Stimulated activated CD4-positive, alpha-beta T cell treated with anti-CD3 and anti-CD28 coated beads, Interleukin-2, amount 100 ng/mL, for 48 hours (primary cell): ENCODE results near the gene DYNC2I2.
A peak's percentile ranks its signal among the peaks of the same experiment; 100 is the strongest.
"Not testable (repeated sequence)": the region's sequence is repeated elsewhere in the genome, so short reads cannot be mapped to it uniquely, and the experiment has no call there.

Source experiments
- DNase-seq, 2 donors: peaks; one replicate each; pipeline ENCODE4 v3.0.0-alpha.2; 2020

Gene DYNC2I2

GRCh38 chr9:128656416-128657343 lies at the start of gene DYNC2I2:
Gene DYNC2I2 (minus strand): TSS chr9:128656847. CDS start chr9:128656726, 121 bp downstream.
- DNase-seq: peak; percentile 95 to 96

- DNase-seq: no peak
Measured at GRCh38 chr9:128706045-128706444, 49.4 kb upstream of the DYNC2I2 start.

GRCh38 chr9:128705051-128705965 lies 48.7 kb upstream of the DYNC2I2 start:
- DNase-seq: no peak

- no peak for DNase-seq
Measured at GRCh38 chr9:128704356-128704670, 47.7 kb upstream of the DYNC2I2 start.

GRCh38 chr9:128703616-128704355 lies 47.1 kb upstream of the DYNC2I2 start:
- no peak for DNase-seq

DNA sequence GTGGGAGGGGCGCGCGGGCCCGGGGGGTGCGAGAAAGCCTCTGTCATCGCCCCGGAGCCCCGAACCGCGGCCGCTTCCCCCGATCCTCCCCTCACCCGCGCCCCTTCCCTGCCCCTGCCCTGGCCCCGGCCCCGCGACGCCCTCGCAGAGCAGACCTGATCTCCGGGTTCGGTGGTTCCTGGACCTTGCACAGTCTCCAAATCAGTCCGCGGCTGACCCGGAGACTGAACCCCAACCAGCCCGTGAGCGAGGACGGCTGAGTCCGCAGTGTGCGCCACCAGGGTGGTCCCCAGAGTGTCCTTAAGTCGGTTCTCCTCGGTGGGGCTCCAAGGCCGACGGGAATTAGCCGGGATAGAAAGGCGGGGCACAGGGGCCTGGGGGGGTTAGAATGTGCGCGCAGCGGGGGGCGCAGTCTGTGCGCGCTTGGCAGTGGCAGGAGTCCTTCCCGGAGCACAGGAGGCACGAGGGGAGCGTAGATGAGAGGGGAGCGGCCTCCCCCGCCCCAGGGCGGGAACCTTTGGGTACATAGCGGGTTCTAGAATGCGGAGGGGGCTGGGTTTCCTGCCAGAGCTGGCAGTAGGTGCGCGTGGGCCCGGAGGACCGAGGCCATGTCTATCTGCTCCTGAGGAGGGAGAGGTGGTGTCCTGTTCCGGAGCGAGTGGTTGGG lies 46.4 kb upstream of the DYNC2I2 start:
- no peak for DNase-seq

- peak; percentile 92 to 95 for DNase-seq
Measured at GRCh38 chr9:128702445-128702948, 45.9 kb upstream of the DYNC2I2 start, which contains the start of gene PKN3. Gene PKN3 (plus strand): TSS chr9:128702503. CDS start chr9:128702916, 413 bp downstream.

- no peak for DNase-seq
Measured at GRCh38 chr9:128701227-128701854, 44.7 kb upstream of the DYNC2I2 start.

DNA sequence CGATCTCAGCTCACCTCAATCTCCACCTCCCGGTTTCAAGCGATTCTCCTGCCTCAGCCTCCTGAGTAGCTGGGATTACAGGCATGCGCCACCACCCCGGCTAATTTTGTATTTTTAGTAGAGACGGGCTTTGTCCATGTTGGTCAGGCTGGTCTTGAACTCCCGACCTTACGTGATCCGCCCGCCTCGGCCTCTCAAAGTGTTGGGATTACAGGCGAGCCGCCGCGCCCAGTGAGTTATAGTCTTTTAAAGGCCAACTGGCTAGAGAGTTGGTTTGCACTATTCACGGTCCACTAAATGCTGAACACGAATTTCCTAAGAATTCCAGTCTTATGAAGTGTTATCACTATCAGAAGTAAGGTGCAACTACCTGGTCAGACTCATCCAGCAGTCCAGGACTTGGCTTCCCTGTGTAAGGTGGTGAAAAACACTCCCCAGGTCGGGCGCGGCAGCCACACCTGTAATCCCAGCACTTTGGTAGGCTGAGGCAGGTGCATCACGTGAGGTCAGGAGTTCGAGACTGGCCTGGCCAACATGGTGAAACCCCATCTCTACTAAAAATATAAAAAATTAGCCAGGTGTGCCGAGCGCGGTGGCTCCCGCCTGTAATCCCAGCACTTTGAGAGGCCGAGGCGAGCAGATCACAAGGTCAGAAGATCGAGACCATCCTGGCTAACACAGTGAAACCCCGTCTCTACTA lies 42.6 kb upstream of the DYNC2I2 start:
- DNase-seq: not testable (repeated sequence)

DNA sequence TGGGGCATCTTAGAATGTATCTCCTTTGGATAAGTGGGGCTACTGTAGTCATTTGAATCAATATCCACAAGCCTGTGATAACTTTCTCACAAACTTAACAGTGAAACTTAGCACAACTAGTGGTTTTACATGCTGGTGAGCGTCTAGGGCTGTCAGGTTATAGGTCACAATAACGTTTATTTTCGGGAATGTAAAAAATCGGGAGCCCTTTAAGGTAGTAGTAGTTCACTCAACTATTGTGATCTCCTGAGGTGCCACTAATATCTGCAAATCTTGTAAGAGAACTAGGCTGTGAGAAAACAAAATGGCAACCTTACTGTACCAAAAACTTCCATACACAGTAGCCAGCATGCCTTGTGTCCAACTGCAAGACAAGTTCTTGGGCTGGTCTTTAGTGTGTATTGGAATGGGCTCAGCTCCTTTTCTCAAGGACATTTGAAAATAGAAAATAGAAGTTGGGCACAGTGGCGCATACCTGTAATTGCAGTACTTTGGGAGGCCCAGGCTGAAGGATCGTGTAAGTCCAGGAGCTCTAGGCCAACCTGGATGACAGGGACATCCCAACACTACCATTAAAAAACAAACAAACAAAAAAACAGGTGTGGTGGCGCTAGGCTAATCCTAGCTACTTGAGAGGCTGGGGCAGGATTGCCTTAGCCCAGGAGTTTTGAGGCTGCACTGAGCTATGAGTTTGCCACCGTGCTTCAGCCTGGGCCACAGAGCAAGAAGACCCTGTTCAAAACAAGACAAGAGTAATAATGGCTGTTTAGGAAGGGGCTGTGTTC lies 40.5 kb upstream of the DYNC2I2 start:
- no peak for DNase-seq

DNA sequence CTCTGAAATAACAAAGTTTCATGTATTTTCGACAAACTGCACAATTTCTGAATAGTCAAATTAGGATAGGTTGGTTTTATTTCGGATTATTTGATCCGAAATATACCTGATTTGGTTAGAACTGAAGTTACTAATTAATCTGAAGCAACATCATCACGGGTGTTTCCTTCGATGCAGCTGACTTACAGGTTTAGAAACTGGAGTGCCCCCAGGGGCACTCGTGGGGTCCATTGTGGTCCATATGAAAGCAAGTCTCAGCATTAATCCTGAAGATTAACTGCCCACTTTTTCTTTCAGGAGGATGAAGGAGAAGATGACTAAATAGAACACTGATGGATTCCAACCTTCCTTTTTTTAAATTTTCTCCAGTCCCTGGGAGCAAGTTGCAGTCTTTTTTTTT lies 37.7 kb upstream of the DYNC2I2 start:
- DNase-seq: no peak

GRCh38 chr9:128693738-128694137 lies 37.1 kb upstream of the DYNC2I2 start:
- not testable (repeated sequence) for DNase-seq

GRCh38 chr9:128690684-128691034 lies 34.0 kb upstream of the DYNC2I2 start:
- DNase-seq: no peak

DNA sequence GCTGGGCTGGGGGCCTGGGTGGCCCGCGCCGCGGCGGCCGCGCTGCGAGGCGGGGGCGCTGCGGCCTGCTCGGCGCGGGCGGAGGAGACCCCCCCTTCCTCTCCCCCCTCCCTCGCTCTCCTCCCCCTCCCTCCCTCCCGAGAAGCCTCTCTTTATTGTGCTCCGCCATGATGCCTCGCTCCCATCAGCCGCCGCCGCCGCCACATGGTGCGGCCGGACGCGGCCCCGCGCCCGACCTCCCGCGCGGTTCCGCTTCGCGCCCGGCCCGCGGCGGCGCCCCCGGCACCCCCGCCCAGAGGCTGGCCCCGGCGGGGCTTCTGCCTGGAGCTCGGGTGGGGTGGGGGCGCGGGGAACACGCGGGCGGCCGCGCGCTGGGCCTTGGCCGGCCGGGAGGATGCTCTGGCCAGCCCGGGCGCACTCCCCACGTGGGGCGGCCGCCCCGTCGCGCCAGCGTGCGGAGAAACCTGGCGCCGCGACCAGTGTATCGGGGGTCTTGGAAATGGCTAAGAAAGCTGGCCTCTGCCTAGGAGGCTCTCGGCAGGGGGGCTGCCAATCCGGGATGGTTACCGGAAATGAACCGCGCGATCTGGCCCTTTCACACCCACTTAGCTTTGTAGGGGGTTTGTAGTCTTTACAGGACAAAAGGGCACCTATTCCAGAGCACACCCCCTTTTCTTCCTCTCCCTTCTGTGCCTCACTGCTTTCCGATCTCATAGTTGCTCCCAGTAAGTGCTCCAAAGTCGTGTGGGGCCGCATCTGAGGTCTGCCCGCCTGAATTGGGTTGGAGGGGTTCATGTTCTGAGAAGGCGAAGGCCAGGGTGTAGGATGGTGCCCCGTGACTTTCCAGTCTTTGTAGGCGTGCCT lies 33.4 kb upstream of the DYNC2I2 start:
- DNase-seq: peak; percentile 22 to 41

- DNase-seq: peak; percentile 35 to 38
Measured at GRCh38 chr9:128689293-128689774, 32.7 kb upstream of the DYNC2I2 start.

DNA sequence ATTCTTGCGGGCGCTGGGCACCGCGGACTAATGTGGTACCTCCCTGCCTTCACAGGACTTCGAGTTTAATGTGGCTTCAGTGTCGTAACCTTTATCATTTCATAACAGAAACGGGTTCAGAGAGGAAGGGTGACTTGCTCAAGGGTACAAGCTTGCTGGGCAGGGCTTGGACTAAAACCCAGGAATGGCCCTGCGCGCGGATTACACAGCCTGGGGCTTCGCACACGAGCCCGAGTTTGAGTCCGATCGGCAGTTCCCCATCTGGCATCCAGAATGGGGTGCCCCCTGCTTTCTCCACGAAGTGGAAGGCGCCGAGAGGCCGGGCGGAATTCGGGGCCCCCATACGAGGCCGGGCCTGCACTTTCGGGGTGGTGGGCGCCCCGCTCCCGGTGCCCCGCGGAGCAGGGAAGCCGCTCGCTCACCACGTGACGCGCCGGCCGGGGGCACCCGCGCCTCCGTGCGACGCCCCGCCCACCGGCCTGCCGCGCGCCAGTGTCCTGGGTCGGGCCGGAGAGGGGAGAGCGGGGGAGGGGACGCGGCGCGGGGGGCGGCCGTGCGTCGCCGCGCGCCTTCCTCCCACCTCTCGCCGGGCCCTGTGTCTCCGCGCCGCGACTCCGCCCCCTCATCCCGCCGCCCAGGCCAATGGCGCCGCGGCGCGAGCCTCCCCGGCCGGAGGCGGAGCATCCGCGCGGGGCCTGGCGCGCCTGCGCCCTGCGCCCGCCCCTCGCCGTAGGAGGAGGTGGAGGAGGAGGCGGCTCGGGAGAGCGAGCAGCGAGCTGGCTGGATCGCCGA lies 32.0 kb upstream of the DYNC2I2 start, which contains the start of gene SET:
Gene SET (plus strand): TSS at position 722 of the 792 bp plus-strand sequence. CDS start 361 bp downstream, outside the sequence.
- DNase-seq: peak; percentile 89 to 93

DNA sequence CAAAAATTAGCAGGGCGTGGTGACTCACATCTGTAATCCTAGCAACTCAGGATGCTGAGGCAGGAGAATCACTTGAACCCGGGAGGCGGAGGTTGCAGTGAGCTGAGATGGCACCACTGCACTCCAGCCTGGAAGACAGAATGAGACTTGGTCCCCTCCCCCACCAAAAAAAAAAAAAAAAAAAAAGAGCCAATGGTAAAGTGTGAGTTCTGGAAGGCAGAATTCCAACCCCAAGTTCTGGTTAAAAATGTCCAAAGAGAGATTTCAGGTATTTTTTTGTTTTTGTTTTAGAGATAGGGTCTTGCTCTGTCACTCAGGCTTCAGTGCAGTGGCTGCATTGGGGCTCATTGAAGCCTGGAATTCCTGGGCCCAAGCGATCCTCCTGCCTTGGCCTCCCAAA lies 30.8 kb upstream of the DYNC2I2 start:
- DNase-seq: no peak
